DND-41 (cell line): ENCODE data around the gene PDE4B.

Experiments
- EZH2 ChIP-seq: IDR thresholded peaks from 3 replicates; pipeline ENCODE4 v1.6.1; 2012; ENCODE audit warnings: borderline replicate concordance, low read depth, mild to moderate bottlenecking, moderate library complexity, low read length, inconsistent platforms; ENCODE audit not compliant: severe bottlenecking
- TF ChIP-seq, protein P1 (sequence below): IDR thresholded peaks from 2 replicates; pipeline ENCODE4 v1.5.1; 2012; ENCODE audit warnings: borderline replicate concordance, low read length, moderate library complexity, mild to moderate bottlenecking; ENCODE audit not compliant: poor library complexity, severe bottlenecking; ENCODE audit errors: extremely low read depth

- TF ChIP-seq, protein P1, sequence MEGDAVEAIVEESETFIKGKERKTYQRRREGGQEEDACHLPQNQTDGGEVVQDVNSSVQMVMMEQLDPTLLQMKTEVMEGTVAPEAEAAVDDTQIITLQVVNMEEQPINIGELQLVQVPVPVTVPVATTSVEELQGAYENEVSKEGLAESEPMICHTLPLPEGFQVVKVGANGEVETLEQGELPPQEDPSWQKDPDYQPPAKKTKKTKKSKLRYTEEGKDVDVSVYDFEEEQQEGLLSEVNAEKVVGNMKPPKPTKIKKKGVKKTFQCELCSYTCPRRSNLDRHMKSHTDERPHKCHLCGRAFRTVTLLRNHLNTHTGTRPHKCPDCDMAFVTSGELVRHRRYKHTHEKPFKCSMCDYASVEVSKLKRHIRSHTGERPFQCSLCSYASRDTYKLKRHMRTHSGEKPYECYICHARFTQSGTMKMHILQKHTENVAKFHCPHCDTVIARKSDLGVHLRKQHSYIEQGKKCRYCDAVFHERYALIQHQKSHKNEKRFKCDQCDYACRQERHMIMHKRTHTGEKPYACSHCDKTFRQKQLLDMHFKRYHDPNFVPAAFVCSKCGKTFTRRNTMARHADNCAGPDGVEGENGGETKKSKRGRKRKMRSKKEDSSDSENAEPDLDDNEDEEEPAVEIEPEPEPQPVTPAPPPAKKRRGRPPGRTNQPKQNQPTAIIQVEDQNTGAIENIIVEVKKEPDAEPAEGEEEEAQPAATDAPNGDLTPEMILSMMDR: no peak
- no peak for TF ChIP-seq EZH2
Observed at GRCh38 chr1:66197785-66198184, 405.1 kb downstream of the PDE4B start.
